H1 (cell line): ENCODE measurements around the gene RHBDD2. TPM values are rescaled to one million over a fixed set of nuclear protein-coding genes. Genes with fewer than 3 reads are reported as not detected.

Source experiments
- CTCF ChIA-PET: fragments of 300-600 bp; sonication (Branson Sonifier 250); formaldehyde crosslinking; loops from one replicate; lab custom pipeline; 2021; ENCODE audit not compliant: partially characterized antibody; lab: Charles Lee
- POLR2A ChIA-PET: fragments of 300-600 bp; sonication (Branson Sonifier 250); formaldehyde crosslinking; loops from one replicate; lab custom pipeline; 2021; ENCODE audit warnings: inconsistent platforms; ENCODE audit not compliant: partially characterized antibody; lab: Charles Lee
- DNase-seq, 2 experiments: peaks; one replicate each; pipeline versions ENCODE4 v3.0.0 to v3.0.0-alpha.2; 2010 to 2022; ENCODE audit warnings: low spot score in 2 of 2, low read depth in 1 of 2, mixed read lengths in 1 of 2
- FAIRE-seq: peaks from 2 replicates; lab custom pipeline; 2011; peaks lifted over from hg19 to GRCh38; lab: Jason Lieb, UNC
- H2AFZ ChIP-seq: 2 replicates; pipeline ENCODE4 v1.8.1; 2012; ENCODE audit warnings: low read length, inconsistent platforms
- H2AK5ac ChIP-seq: 2 replicates; pipeline ENCODE4 v1.6.1; 2013; ENCODE audit warnings: low read depth, low read length
- H2BK120ac ChIP-seq: replicated peaks from 2 replicates; pipeline ENCODE3; 2013; ENCODE audit warnings: low read depth, low read length, inconsistent platforms
- H2BK12ac ChIP-seq: 2 replicates; pipeline ENCODE4 v1.6.1; 2013; ENCODE audit warnings: low read depth, low read length
- H2BK15ac ChIP-seq: 2 replicates; pipeline ENCODE4 v1.6.1; 2013; ENCODE audit warnings: low read length
- H2BK20ac ChIP-seq: 2 replicates; pipeline ENCODE4 v1.6.1; 2013; ENCODE audit warnings: low read length
- H2BK5ac ChIP-seq: 2 replicates; pipeline ENCODE4 v1.6.1; 2013; ENCODE audit warnings: low read depth, low read length
- H3K14ac ChIP-seq: 2 replicates; pipeline ENCODE4 v1.6.1; 2013; ENCODE audit warnings: inconsistent platforms; ENCODE audit not compliant: insufficient read length
- H3K18ac ChIP-seq: 2 replicates; pipeline ENCODE4 v1.6.1; 2013; ENCODE audit warnings: low read length; ENCODE audit errors: extremely low read depth
- H3K23ac ChIP-seq: 2 replicates; pipeline ENCODE4 v1.6.1; 2013; ENCODE audit warnings: inconsistent platforms; ENCODE audit not compliant: insufficient read length
- H3K23me2 ChIP-seq: 2 replicates; pipeline ENCODE4 v1.6.1; 2013; ENCODE audit warnings: low read depth, low read length
- H3K27ac ChIP-seq: 2 replicates; pipeline ENCODE4 v1.6.1; 2011; ENCODE audit warnings: low read depth, low read length, inconsistent platforms
- H3K27me3 ChIP-seq, 4 experiments: replicated peaks in 1 of 4; 1 replicate in 1 of 4; 2 replicates in 3 of 4; pipeline versions ENCODE4 v1.6.1 to v1.8.1; 2011 to 2013; ENCODE audit warnings: low read length in 3 of 4, mild to moderate bottlenecking in 3 of 4, inconsistent platforms in 2 of 4, mixed read lengths in 2 of 4, moderate library complexity in 1 of 4; ENCODE audit not compliant: control insufficient read depth in 3 of 4, insufficient read depth in 3 of 4; ENCODE audit errors: extremely low read depth in 1 of 4
- H3K36me3 ChIP-seq, 4 experiments: 2 replicates each; pipeline versions ENCODE4 v1.6.1 to v1.8.1; 2011 to 2013; ENCODE audit warnings: mild to moderate bottlenecking in 4 of 4, low read length in 3 of 4, moderate library complexity in 2 of 4, control low read depth in 1 of 4, inconsistent platforms in 1 of 4; ENCODE audit not compliant: insufficient read depth in 4 of 4, control insufficient read depth in 2 of 4
- H3K4ac ChIP-seq: replicated peaks from 2 replicates; pipeline ENCODE3; 2013; ENCODE audit warnings: low read length, low read depth, mixed read lengths, inconsistent platforms; ENCODE audit not compliant: insufficient read length
- H3K4me1 ChIP-seq, 4 experiments: replicated peaks in 1 of 4; 1 replicate in 1 of 4; 2 replicates in 3 of 4; pipeline versions ENCODE4 v1.6.1 to v1.8.1; 2011 to 2013; ENCODE audit warnings: low read length in 3 of 4, inconsistent platforms in 2 of 4, mixed read lengths in 1 of 4; ENCODE audit not compliant: insufficient read depth in 4 of 4, control insufficient read depth in 3 of 4
- H3K4me2 ChIP-seq, 2 experiments: 2 replicates each; pipeline versions ENCODE4 v1.6.1 to v1.8.1; 2011 to 2013; ENCODE audit warnings: low read depth in 2 of 2, low read length in 2 of 2, control low read depth in 1 of 2, inconsistent platforms in 1 of 2, mild to moderate bottlenecking in 1 of 2; ENCODE audit not compliant: insufficient read depth in 1 of 2
- H3K4me3 ChIP-seq, 4 experiments: fragments of 200-600, 300-600 bp in 1 of 4; sonication (generic), shearing (Covaris generic), sonication (Bioruptor Twin) in 1 of 4; 2 replicates each; pipeline versions ENCODE4 v1.5.1 to v1.8.1; 2011 to 2016; ENCODE audit warnings: low read length in 4 of 4, low read depth in 3 of 4, control low read depth in 2 of 4, inconsistent platforms in 2 of 4, mild to moderate bottlenecking in 2 of 4, mixed read lengths in 1 of 4, moderate library complexity in 1 of 4; ENCODE audit not compliant: insufficient read depth in 2 of 4; ENCODE audit errors: extremely low read depth in 1 of 4
- H3K56ac ChIP-seq: replicated peaks from 2 replicates; pipeline ENCODE3; 2013; ENCODE audit warnings: low read depth, mild to moderate bottlenecking, mixed read lengths, low read length, inconsistent platforms; ENCODE audit not compliant: insufficient read length
- H3K79me1 ChIP-seq: 2 replicates; pipeline ENCODE4 v1.6.1; 2013; ENCODE audit warnings: low read depth, low read length, control low read depth
- H3K79me2 ChIP-seq, 2 experiments: 2 replicates each; pipeline versions ENCODE4 v1.6.1 to v1.8.1; 2012 to 2013; ENCODE audit warnings: low read length in 2 of 2, mild to moderate bottlenecking in 2 of 2, inconsistent platforms in 1 of 2; ENCODE audit not compliant: insufficient read depth in 2 of 2, control insufficient read depth in 1 of 2
- H3K9ac ChIP-seq, 4 experiments: replicated peaks in 1 of 4; 1 replicate in 1 of 4; 2 replicates in 3 of 4; pipeline versions ENCODE4 v1.6.1 to v1.8.1; 2011 to 2013; ENCODE audit warnings: low read depth in 3 of 4, low read length in 3 of 4, control low read depth in 2 of 4, mild to moderate bottlenecking in 2 of 4, moderate library complexity in 2 of 4, inconsistent platforms in 1 of 4; ENCODE audit errors: extremely low read depth in 1 of 4
- H3K9me3 ChIP-seq, 2 experiments: 2 replicates each; pipeline versions ENCODE4 v1.6.1 to v1.8.1; 2012 to 2013; ENCODE audit warnings: mild to moderate bottlenecking in 2 of 2, moderate library complexity in 2 of 2, control low read depth in 1 of 2, inconsistent platforms in 1 of 2, low read depth in 1 of 2, low read length in 1 of 2, mixed read lengths in 1 of 2; ENCODE audit not compliant: insufficient read depth in 2 of 2
- H4K20me1 ChIP-seq, 2 experiments: replicated peaks in 1 of 2; 2 replicates each; pipeline versions ENCODE3 to v1.8.1; 2011 to 2013; ENCODE audit warnings: inconsistent platforms in 2 of 2, low read length in 2 of 2, mild to moderate bottlenecking in 1 of 2; ENCODE audit not compliant: insufficient read depth in 2 of 2, control insufficient read depth in 1 of 2
- H4K5ac ChIP-seq: 2 replicates; pipeline ENCODE4 v1.6.1; 2013; ENCODE audit warnings: low read length, low read depth, mixed read lengths, inconsistent platforms; ENCODE audit not compliant: insufficient read length
- H4K8ac ChIP-seq: 2 replicates; pipeline ENCODE4 v1.8.0; 2013; ENCODE audit warnings: mild to moderate bottlenecking, moderate library complexity, low read length, inconsistent platforms; ENCODE audit not compliant: insufficient read depth; ENCODE audit errors: extremely low read depth
- H4K91ac ChIP-seq: replicated peaks from 2 replicates; pipeline ENCODE3; 2013; ENCODE audit warnings: low read length, mixed read lengths, inconsistent platforms; ENCODE audit not compliant: insufficient read length
- BCL11A ChIP-seq, 2 experiments: IDR thresholded peaks; one replicate each; pipeline ENCODE4 v1.6.1; 2011; ENCODE audit warnings: low read depth in 2 of 2, low read length in 2 of 2, mild to moderate bottlenecking in 2 of 2
- EP300 ChIP-seq, 2 experiments: IDR thresholded peaks; 1 replicate in 1 of 2; 2 replicates in 1 of 2; pipeline ENCODE4 v1.6.1; 2011 to 2012; ENCODE audit warnings: low read depth in 2 of 2, low read length in 2 of 2, mild to moderate bottlenecking in 2 of 2, borderline replicate concordance in 1 of 2, inconsistent platforms in 1 of 2, moderate library complexity in 1 of 2
- GABPA ChIP-seq: IDR thresholded peaks from 2 replicates; pipeline ENCODE4 v1.6.1; 2011; ENCODE audit warnings: mild to moderate bottlenecking, low read length, moderate library complexity, borderline replicate concordance; ENCODE audit not compliant: insufficient read depth
- JUN ChIP-seq: IDR thresholded peaks from 2 replicates; pipeline ENCODE4 v1.6.1; 2011; ENCODE audit warnings: low read depth, mild to moderate bottlenecking, improper control_type of control experiment, low read length
- KDM4A ChIP-seq: IDR thresholded peaks from one replicate; pipeline ENCODE4 v1.7.1; 2012; ENCODE audit warnings: low read depth, mild to moderate bottlenecking, moderate library complexity, low read length, inconsistent platforms; ENCODE audit not compliant: severe bottlenecking
- KDM5A ChIP-seq: fragments of 200-600 bp; IDR thresholded peaks from 2 replicates; pipeline ENCODE4 v1.7.1; 2012; ENCODE audit warnings: mild to moderate bottlenecking, low read length, inconsistent platforms, mixed read lengths
- SIN3A ChIP-seq, 2 experiments: IDR thresholded peaks in 1 of 2; conservative IDR thresholded peaks in 1 of 2; 2 replicates each; pipeline ENCODE4 v1.6.1; 2011 to 2012; ENCODE audit warnings: low read length in 2 of 2, improper control_type of control experiment in 1 of 2, low read depth in 1 of 2, mild to moderate bottlenecking in 1 of 2
- SP1 ChIP-seq: IDR thresholded peaks from 2 replicates; pipeline ENCODE4 v1.6.1; 2011; ENCODE audit warnings: low read depth, low read length
- ZNF274 ChIP-seq: IDR thresholded peaks from 2 replicates; pipeline ENCODE4 v1.7.0; 2012; ENCODE audit warnings: low read length, borderline replicate concordance; ENCODE audit errors: extremely low read depth
- WGBS, 2 experiments: shearing (Covaris generic) in 1 of 2; methylation state at CpG; one replicate each; pipeline versions ENCODE4 v1.1.6 to v1.1.7; 2013 to 2015; ENCODE audit warnings: low lambda C conversion rate in 2 of 2, mixed read lengths in 2 of 2, inconsistent platforms in 1 of 2, low coverage in 1 of 2, missing lambda C conversion rate in 1 of 2; ENCODE audit not compliant: insufficient replicate concordance in 2 of 2, insufficient coverage in 1 of 2, insufficient read length in 1 of 2; ENCODE audit errors: extremely low coverage in 1 of 2, missing lambda C conversion rate in 1 of 2; 5-methylcytosine and 5-hydroxymethylcytosine counted together
- polyA plus RNA-seq, 7 experiments: library from polyadenylated mRNA; depleted of rRNA in 3 of 7; stranded (reverse) in 5 of 7; unstranded in 2 of 7; fragments of >200 nt in 5 of 7; fragments of 200-250 nt in 2 of 7; gene quantifications; 1 replicate in 5 of 7; 2 replicates in 1 of 7; 4 replicates in 1 of 7; pipeline versions ENCODE4 v1.2.1 to v1.2.3, GENCODE V29; 2011 to 2013; ENCODE audit warnings: missing spikeins in 2 of 7, mixed read lengths in 2 of 7
- total RNA-seq: library from RNA; stranded (reverse); fragmentation: NEBNext Ultra II Directional; extraction: Animal tissue kit (Norgen Biotek cat#: 25700); gene quantifications from 2 replicates; pipeline ENCODE4 v1.2.1, GENCODE V29; 2021
- TF ChIP-seq, protein P1 (sequence below): IDR thresholded peaks from 2 replicates; pipeline ENCODE4 v1.6.1; 2012; ENCODE audit warnings: low read length, inconsistent platforms

The RHBDD2 gene
- total and polyA plus RNA-seq, 2 of the 8 experiments (the other 6 are each of a cell fraction or from before 2014, with no cell fraction given): 28.3 to 65.5 TPM

DNA sequence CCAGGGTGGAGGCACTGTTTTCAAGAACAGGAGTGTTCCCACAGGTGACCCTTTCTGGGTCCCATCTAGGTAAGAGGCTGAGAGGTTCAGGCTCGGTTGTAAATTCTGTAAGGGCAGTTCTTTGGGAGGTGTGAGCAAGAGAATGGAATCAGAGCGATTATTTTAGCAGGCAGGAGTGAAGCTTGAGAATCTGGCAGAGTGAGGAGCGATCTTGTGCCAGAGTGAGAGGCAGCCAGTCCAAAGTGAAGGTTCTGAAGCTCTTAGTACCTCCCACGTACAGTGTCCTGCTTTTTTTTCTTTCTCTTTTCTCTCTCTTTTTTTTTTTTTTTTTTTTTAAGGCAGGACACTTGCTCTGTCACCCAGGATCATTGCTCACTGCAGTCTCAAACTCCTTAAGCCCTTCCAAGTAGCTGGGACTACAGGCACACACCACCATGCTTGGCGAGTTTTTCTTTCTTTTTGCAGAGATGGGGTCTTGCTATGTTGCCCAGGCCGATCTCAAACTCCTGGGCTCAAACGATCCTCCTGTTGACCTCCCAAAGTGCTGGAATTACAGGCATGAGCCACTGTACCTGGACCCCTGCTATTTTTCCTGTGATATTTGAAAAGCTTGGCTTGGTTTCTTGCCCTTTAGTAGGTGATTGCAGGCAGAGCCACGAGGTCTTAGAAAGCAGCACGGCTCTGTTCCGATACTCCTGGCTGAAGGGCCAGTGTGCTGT is 47.0 kb downstream of the RHBDD2 start:
- H4K5ac ChIP-seq: no peak overlapping the region
- H3K79me1 ChIP-seq: peaks cover 20% of the 10 kb centered on the region
- no peak overlapping the region for H2AFZ ChIP-seq
- no peak overlapping the region for H3K56ac ChIP-seq
- H3K4me3 ChIP-seq: no peak overlapping the region
- H4K91ac ChIP-seq: no peak overlapping the region
- no peak overlapping the region for H3K23ac ChIP-seq
- ChIA-PET POLR2A (interaction anchor here (0.9 to 4.7 kb wide), 2 partner anchors 9 to 10 kb away, joined by 3 to 31 read pairs; partner anchors contain the start of gene POR), CTCF (interaction anchor here (0.8 to 1.2 kb wide), 2 partner anchors 10 to 23 kb away, joined by 3 read pairs; no protein-coding TSS in a partner anchor)
- no peak overlapping the region for H3K14ac ChIP-seq
- H2BK120ac ChIP-seq: no peak overlapping the region
- no peak overlapping the region for H3K4ac ChIP-seq
- no peak overlapping the region for H2AK5ac ChIP-seq
- no peak overlapping the region for H3K18ac ChIP-seq
- H3K27ac ChIP-seq: no peak overlapping the region
- peak overlapping the region; percentile 28; the same call in 1 of the 2 replicates for H4K8ac ChIP-seq
- WGBS, 2 experiments: 95% methylated on average over 10 of the region's 10 CpGs; no CpG with 5 or more reads in 1 of the 2 experiments
- no peaks in the 10 kb centered on the region for H3K4me1 ChIP-seq
- H3K4me2 ChIP-seq: no peak overlapping the region
- no peak overlapping the region for H2BK20ac ChIP-seq
- FAIRE-seq (no peak), DNase-seq (no peak)
- peaks cover 25 to 81% of the 10 kb centered on the region in 2 experiments for H3K79me2 ChIP-seq
- 0 out of 2 replicates have a peak, but pooled peaks cover 2% of the 10 kb centered on the region for H3K23me2 ChIP-seq
- no peak overlapping the region for H2BK5ac ChIP-seq
- H3K36me3 ChIP-seq: peaks cover 0 to 3% (median 1%) of the 10 kb centered on the region in 4 experiments; a peak in 3 of 8 replicates
- no peaks in the 10 kb centered on the region for H3K27me3 ChIP-seq
- no peak overlapping the region for H3K9ac ChIP-seq
- H4K20me1 ChIP-seq: peaks cover 9 to 23% of the 10 kb centered on the region in 2 experiments
- H3K9me3 ChIP-seq: peaks cover 0 to 2% of the 10 kb centered on the region in 2 experiments; a peak in 2 of 4 replicates
- no peak overlapping the region for H2BK15ac ChIP-seq
- no peak overlapping the region for H2BK12ac ChIP-seq
- TF ChIP-seq JUN (no peak), GABPA (no peak), SP1 (no peak), SIN3A (conservative IDR thresholded peaks at IDR 0.05 in 1 of 2, IDR thresholded peaks at IDR 0.05 in 1 of 2; ENCODE audit: low read depth in 1 of 2, low read length in 2 of 2) (no peak), ZNF274 (no peak), KDM4A (no peak), EP300 (IDR thresholded peaks at IDR 0.05; ENCODE audit: borderline replicate concordance in 1 of 2, low read depth in 2 of 2, low read length in 2 of 2) (no peak), BCL11A (IDR thresholded peaks at IDR 0.05; ENCODE audit: low read depth in 2 of 2, low read length in 2 of 2) (no peak), KDM5A (no peak)
- TF ChIP-seq, protein P1, sequence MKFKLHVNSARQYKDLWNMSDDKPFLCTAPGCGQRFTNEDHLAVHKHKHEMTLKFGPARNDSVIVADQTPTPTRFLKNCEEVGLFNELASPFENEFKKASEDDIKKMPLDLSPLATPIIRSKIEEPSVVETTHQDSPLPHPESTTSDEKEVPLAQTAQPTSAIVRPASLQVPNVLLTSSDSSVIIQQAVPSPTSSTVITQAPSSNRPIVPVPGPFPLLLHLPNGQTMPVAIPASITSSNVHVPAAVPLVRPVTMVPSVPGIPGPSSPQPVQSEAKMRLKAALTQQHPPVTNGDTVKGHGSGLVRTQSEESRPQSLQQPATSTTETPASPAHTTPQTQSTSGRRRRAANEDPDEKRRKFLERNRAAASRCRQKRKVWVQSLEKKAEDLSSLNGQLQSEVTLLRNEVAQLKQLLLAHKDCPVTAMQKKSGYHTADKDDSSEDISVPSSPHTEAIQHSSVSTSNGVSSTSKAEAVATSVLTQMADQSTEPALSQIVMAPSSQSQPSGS: no peak
